Subcutaneous adipose tissue (tissue), 4 donors: ENCODE data around the gene TRNAU1AP. TPM values are rescaled to one million over a fixed set of nuclear protein-coding genes. Genes with fewer than 3 reads are reported as not detected.

ENCODE experiments used
- small RNA-seq: library from RNA; depleted of rRNA; stranded (forward); fragments of <200 nt; gene quantifications from one replicate; pipeline ENCODE3, GENCODE V24; 2016
- total RNA-seq, 4 donors: library from RNA; depleted of rRNA; stranded (reverse); fragments of >200 nt; gene quantifications; one replicate each; pipeline ENCODE4 v1.1.0, GENCODE V29; 2016
- TF ChIP-seq, protein P1 (sequence below): fragments of 450-650 bp; IDR thresholded peaks from one replicate; pipeline ENCODE4 v1.5.1; 2016; ENCODE audit warnings: low read depth, mild to moderate bottlenecking, control low read depth, antibody characterized with exemption, moderate library complexity

Gene TRNAU1AP
- total RNA-seq, 4 donors from 2014 or later, result 20.5 to 27.2 (median 26.5) TPM

DNA sequence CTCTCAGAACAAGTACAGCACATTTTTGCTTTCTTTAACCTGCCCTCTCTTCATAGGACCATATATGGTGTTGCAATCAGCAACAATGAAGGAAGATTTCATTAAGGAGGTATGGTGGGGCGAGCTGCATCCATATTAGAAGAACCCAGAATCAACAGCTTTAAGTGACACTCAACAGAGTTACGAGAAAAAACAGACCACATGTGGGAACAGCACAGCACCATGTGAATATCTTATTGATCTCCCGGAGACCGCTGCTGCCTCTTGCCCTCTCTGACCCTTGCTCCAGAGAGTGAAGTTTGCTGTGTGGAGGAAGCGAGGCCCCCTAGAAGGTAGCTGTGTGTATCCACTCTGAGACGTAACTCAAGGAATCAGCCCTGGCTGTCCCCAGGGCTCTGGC, 52.1 kb downstream of the TRNAU1AP start:
- TF ChIP-seq, protein P1, sequence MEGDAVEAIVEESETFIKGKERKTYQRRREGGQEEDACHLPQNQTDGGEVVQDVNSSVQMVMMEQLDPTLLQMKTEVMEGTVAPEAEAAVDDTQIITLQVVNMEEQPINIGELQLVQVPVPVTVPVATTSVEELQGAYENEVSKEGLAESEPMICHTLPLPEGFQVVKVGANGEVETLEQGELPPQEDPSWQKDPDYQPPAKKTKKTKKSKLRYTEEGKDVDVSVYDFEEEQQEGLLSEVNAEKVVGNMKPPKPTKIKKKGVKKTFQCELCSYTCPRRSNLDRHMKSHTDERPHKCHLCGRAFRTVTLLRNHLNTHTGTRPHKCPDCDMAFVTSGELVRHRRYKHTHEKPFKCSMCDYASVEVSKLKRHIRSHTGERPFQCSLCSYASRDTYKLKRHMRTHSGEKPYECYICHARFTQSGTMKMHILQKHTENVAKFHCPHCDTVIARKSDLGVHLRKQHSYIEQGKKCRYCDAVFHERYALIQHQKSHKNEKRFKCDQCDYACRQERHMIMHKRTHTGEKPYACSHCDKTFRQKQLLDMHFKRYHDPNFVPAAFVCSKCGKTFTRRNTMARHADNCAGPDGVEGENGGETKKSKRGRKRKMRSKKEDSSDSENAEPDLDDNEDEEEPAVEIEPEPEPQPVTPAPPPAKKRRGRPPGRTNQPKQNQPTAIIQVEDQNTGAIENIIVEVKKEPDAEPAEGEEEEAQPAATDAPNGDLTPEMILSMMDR, result no peak

DNA sequence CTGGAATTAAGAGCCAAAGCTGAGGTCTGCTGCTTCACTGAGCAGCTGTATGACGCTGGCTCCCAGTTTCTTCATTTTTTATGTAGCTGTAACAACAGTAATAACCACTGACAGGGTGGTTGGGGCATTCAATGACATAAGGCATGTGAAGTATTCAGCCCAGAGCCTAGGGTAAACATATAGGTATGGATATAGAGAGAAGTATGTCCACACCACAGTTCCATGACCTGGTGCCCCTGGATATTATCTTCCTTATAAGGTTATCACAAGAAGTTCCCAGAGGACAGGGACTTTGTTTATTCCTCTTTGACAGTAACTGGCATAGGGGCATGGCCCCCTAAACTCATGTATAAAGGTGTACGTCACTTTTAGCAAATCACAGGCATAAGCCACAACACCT, 53.9 kb downstream of the TRNAU1AP start:
- TF ChIP-seq, protein P1, result no peak

DNA sequence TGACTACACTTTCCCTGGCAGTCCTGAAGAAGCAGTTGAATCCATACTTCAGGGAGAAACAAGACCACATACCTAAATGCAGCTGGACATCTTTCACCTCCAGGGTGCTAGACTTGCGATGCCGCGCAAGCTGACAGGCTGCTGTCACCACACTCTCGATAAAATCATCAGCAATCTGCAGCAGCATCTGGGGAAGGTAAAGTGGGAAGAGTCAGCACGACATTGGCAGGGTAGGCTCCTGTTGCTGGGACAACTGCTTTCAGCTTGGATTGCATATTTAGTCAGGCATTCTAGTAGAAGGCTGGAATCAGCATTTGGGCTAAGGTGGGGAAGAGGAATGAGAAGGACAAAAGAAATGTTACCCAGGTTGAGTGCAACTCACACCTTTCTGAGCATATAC, 60.3 kb downstream of the TRNAU1AP start:
- TF ChIP-seq, protein P1, result no peak

Small RNAs within 50 kb of the gene (small RNA-seq; reads per million reads assigned to genes)
- not detected for gene SNORA16A
- gene SNORA44, result not detected
- not detected for gene SNORA61
- not detected for gene SNORA73A
- 57.5 reads per million, percentile 97 among the genes with 10 or more reads in this experiment for gene SNORA73B
- 76,564 reads per million, percentile 100 among the genes with 10 or more reads in this experiment for gene SNORD99

Other genes starting within 250 kb of the TRNAU1AP start
- 10 to 100 TPM in 3 of 4 donors, 1 to 10 TPM in 1; 8.8 to 14.3 (median 11.0) TPM for gene MED18, start 224.0 kb upstream of the TRNAU1AP start, total RNA-seq
- 10 to 100 TPM; 15.4 to 24.9 (median 19.1) TPM for gene PHACTR4, start 183.3 kb upstream of the TRNAU1AP start, total RNA-seq
- 10 to 100 TPM; 13.9 to 32.3 (median 19.4) TPM for gene RCC1, start 47.0 kb upstream of the TRNAU1AP start, total RNA-seq
- 10 to 100 TPM in 2 of 4 donors, 1 to 10 TPM in 2; 1.1 to 57.5 (median 10.0) TPM for gene RAB42, start 39.2 kb downstream of the TRNAU1AP start, total RNA-seq
- 10 to 100 TPM; 18.3 to 27.1 (median 23.3) TPM for gene TAF12, start 90.0 kb downstream of the TRNAU1AP start, total RNA-seq
- not detected for gene RNU11, start 95.5 kb downstream of the TRNAU1AP start, total RNA-seq
- gene GMEB1, start 115.7 kb downstream of the TRNAU1AP start, total RNA-seq, result 10 to 100 TPM in 1 of 4 donors, 1 to 10 TPM in 3; 6.6 to 13.6 (median 7.4) TPM
- gene YTHDF2, start 183.9 kb downstream of the TRNAU1AP start, total RNA-seq, result 10 to 100 TPM; 40.3 to 56.9 (median 45.2) TPM